Esophagus muscularis mucosa (tissue), 4 donors: Measurements from ENCODE around the gene SPATA33. TPM values are rescaled to one million over a fixed set of nuclear protein-coding genes. Genes with fewer than 3 reads are reported as not detected.

Experiments used
- DNase-seq: peaks from one replicate; pipeline ENCODE4 v3.0.0-alpha.2; 2017; ENCODE audit errors: extremely low spot score
- H3K27ac ChIP-seq, 4 donors: fragments of 200-600 bp; sonication (generic); replicated peaks in 1 of 4; 1 replicate in 3 of 4; 2 replicates in 1 of 4; pipeline ENCODE4 v1.5.1; 2016 to 2019; ENCODE audit warnings: mild to moderate bottlenecking in 1 of 4
- H3K27me3 ChIP-seq, 4 donors: fragments of 200-600 bp; sonication (generic); one replicate each; pipeline versions ENCODE4 v1.5.1 to v1.6.0; 2016 to 2019
- H3K36me3 ChIP-seq, 4 donors: fragments of 200-600 bp; sonication (generic); one replicate each; pipeline ENCODE4 v1.5.1; 2016 to 2019
- H3K4me1 ChIP-seq, 4 donors: fragments of 200-600 bp; sonication (generic); one replicate each; pipeline ENCODE4 v1.5.1; 2016 to 2019
- H3K4me3 ChIP-seq, 4 donors: fragments of 200-600 bp; sonication (generic); 1 replicate in 2 of 4; 2 replicates in 2 of 4; pipeline ENCODE4 v1.5.1; 2016 to 2019; ENCODE audit warnings: mild to moderate bottlenecking in 4 of 4, moderate library complexity in 1 of 4
- H3K9me3 ChIP-seq, 4 donors: fragments of 200-600 bp; sonication (generic); 1 replicate in 3 of 4; 2 replicates in 1 of 4; pipeline ENCODE4 v1.5.1; 2016 to 2019
- EP300 ChIP-seq: sonication (generic); formaldehyde crosslinking; IDR thresholded peaks from one replicate; pipeline ENCODE4 v1.6.1; 2017; ENCODE audit warnings: antibody characterized with exemption
- POLR2A ChIP-seq: fragments of 450-650 bp; IDR thresholded peaks from one replicate; pipeline ENCODE4 v1.6.1; 2017; ENCODE audit warnings: antibody characterized with exemption, moderate library complexity, mild to moderate bottlenecking, low read depth
- POLR2AphosphoS5 ChIP-seq, 2 donors: sonication (generic); formaldehyde crosslinking; IDR thresholded peaks; one replicate each; pipeline ENCODE4 v1.6.1; 2017; ENCODE audit warnings: antibody characterized with exemption in 2 of 2
- WGBS: methylation state at CpG from one replicate; pipeline ENCODE4 v1.1.5; 2018; 5-methylcytosine and 5-hydroxymethylcytosine counted together
- intact Hi-C: fragments of 100-400 bp; cut with DNase I; formaldehyde crosslinking; loops from one replicate; pipeline ENCODE4 v1.15.1; 2023
- total RNA-seq, 4 donors: library from RNA; depleted of rRNA; stranded (reverse); fragments of >200 nt; gene quantifications; one replicate each; pipeline versions ENCODE4 v1.1.0 to v1.2.1, GENCODE V29; 2016
- TF ChIP-seq, protein P1 (sequence below), 3 experiments: fragments of 200-600 bp in 2 of 3; fragments of 450-650 bp in 1 of 3; sonication (generic) in 2 of 3; IDR thresholded peaks; one replicate each; pipeline ENCODE4 v1.5.1; 2017 to 2019; ENCODE audit warnings: antibody characterized with exemption in 3 of 3, mild to moderate bottlenecking in 2 of 3, moderate library complexity in 1 of 3

The SPATA33 gene
- total RNA-seq, 4 donors from 2014 or later = 2.2 to 4.9 (median 3.6) TPM

DNA sequence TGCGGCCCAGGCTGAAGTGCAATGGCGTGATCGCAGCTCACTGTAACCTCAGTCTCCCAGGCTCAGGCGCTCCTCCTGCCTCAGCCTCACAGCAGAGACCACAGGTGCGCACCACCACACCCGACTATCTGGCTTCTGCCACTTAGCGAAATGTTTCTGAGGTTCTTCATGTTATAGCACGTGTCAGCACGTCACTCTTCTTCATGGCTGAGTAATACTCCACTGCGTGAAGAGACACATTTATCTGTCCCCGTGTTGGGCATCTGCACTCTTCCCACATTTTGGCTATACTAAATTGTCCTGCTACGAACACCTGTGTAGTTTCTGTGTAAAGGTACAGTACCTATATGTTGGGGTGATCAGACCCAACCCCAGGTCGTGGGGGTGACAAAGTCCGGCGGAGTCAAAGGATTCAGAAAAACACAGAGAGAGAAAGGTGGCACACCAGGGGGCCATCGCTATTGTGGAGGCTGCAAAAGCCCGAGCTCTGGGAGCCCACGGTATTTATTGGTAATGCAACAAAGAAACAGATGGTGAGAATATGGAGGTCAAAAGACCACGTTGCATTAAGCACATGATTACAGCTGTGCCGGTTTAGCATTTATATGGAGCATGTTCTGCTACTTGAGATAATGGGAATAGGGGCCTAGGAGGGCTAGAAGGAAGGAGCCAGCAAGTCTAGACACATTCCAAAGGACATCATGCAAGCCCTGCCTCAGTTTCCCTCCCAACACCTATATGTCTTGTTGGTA, 45.0 kb upstream of the SPATA33 start:
- DNase-seq = no peak
- intact Hi-C loops = no loop called here
- H3K4me3 ChIP-seq = no peak overlapping the region

GRCh38 chr16:89613231-89613953, 44.2 kb upstream of the SPATA33 start, which contains the start of gene DPEP1:
DPEP1 (plus strand) TSS chr16:89613642; CDS start chr16:89630411, 16,769 bp downstream.
- TF ChIP-seq, protein P1, sequence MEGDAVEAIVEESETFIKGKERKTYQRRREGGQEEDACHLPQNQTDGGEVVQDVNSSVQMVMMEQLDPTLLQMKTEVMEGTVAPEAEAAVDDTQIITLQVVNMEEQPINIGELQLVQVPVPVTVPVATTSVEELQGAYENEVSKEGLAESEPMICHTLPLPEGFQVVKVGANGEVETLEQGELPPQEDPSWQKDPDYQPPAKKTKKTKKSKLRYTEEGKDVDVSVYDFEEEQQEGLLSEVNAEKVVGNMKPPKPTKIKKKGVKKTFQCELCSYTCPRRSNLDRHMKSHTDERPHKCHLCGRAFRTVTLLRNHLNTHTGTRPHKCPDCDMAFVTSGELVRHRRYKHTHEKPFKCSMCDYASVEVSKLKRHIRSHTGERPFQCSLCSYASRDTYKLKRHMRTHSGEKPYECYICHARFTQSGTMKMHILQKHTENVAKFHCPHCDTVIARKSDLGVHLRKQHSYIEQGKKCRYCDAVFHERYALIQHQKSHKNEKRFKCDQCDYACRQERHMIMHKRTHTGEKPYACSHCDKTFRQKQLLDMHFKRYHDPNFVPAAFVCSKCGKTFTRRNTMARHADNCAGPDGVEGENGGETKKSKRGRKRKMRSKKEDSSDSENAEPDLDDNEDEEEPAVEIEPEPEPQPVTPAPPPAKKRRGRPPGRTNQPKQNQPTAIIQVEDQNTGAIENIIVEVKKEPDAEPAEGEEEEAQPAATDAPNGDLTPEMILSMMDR (IDR thresholded peaks at IDR 0.05) = no peak
- TF ChIP-seq POLR2A = no peak
- TF ChIP-seq EP300 = no peak
- no peak for TF ChIP-seq POLR2AphosphoS5 (IDR thresholded peaks at IDR 0.05)
- Histone ChIP-seq H3K9me3 (no peaks in the 10 kb centered on the region), H3K4me1 (peaks cover 0 to 7% (median 0%) of the 10 kb centered on the region in 4 donors), H3K36me3 (no peaks in the 10 kb centered on the region), H3K27ac (no peak within 1 kb of the TSS), H3K4me3 (no peak within 1 kb of the TSS), H3K27me3 (peaks cover 0 to 90% (median 7%) of the 10 kb centered on the region in 4 donors)
- intact Hi-C loops = no loop called here
- 73% methylated on average over 11 of the region's 19 CpGs for WGBS
- no peak for DNase-seq

More for the DNA sequence above, 45.0 kb upstream of the SPATA33 start:
- Histone ChIP-seq H3K9me3 (no peaks in the 10 kb centered on the region), H3K27ac (no peak overlapping the region), H3K4me1 (peaks cover 0 to 7% (median 0%) of the 10 kb centered on the region in 4 donors), H3K27me3 (peaks cover 0 to 89% (median 7%) of the 10 kb centered on the region in 4 donors), H3K36me3 (no peaks in the 10 kb centered on the region)
- WGBS = 83% methylated on average over 20 of the region's 20 CpGs
- TF ChIP-seq, protein P1 (IDR thresholded peaks at IDR 0.05) = no peak
- TF ChIP-seq POLR2A = no peak
- TF ChIP-seq EP300 = no peak
- TF ChIP-seq POLR2AphosphoS5 (IDR thresholded peaks at IDR 0.05) = no peak

DNA sequence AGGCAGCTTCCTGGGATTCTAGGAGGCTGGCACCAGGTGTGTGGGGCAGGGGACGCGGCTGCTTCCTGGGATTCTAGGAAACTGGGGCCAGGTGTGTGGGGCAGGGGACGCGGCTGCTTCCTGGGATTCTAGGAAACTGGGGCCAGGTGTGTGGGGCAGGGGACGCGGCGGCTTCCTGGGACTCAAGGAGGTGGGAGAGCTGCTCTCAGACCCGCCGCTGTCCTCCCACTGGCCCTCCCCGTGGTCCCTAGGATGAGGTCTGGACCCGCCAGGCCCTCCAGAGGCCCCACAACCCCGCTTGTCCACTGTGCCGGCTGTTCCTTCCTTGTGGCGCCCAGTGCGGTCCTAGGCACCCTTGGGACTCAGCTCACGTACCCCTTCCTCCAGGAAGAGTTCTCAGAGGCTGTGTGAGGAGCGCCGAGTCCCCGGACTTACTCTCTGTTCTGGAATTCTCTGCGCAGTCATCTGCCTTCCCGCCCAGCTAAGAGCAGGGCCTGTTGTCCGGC, 43.6 kb upstream of the SPATA33 start:
- intact Hi-C loops = no loop called here
- WGBS = 91% methylated on average over 22 of the region's 22 CpGs
- no peak overlapping the region for H3K27ac ChIP-seq
- no peaks in the 10 kb centered on the region for H3K36me3 ChIP-seq
- no peak overlapping the region for H3K4me3 ChIP-seq
- H3K4me1 ChIP-seq = peaks cover 0 to 7% (median 0%) of the 10 kb centered on the region in 4 donors
- peaks cover 0 to 88% (median 7%) of the 10 kb centered on the region in 4 donors for H3K27me3 ChIP-seq
- TF ChIP-seq POLR2A (no peak), POLR2AphosphoS5 (IDR thresholded peaks at IDR 0.05) (no peak), EP300 (no peak)
- TF ChIP-seq, protein P1 (IDR thresholded peaks at IDR 0.05) = no peak
- no peaks in the 10 kb centered on the region for H3K9me3 ChIP-seq
- no peak for DNase-seq

- TF ChIP-seq, protein P1 (IDR thresholded peaks at IDR 0.05) = no peak
- TF ChIP-seq EP300 (no peak), POLR2A (no peak), POLR2AphosphoS5 (IDR thresholded peaks at IDR 0.05) (no peak)
- DNase-seq = no peak
- no peak overlapping the region for H3K27ac ChIP-seq
- intact Hi-C loops = no loop called here
- no peaks in the 10 kb centered on the region for H3K36me3 ChIP-seq
- no peaks in the 10 kb centered on the region for H3K9me3 ChIP-seq
- H3K4me3 ChIP-seq = no peak overlapping the region
- H3K27me3 ChIP-seq = peaks cover 0 to 86% (median 9%) of the 10 kb centered on the region in 4 donors
- peaks cover 0 to 7% (median 0%) of the 10 kb centered on the region in 4 donors for H3K4me1 ChIP-seq
- WGBS = 63% methylated on average over 4 of the region's 13 CpGs
Observed at GRCh38 chr16:89615176-89615575, 42.5 kb upstream of the SPATA33 start.
